Left ventricle myocardium superior (tissue), 1 donor: ENCODE measurements around the gene ADAMTS17. TPM values are rescaled to one million over a fixed set of nuclear protein-coding genes. Genes with fewer than 3 reads are reported as not detected.
A peak's percentile ranks its signal among the peaks of the same experiment; 100 is the strongest.

Experiments
- ATAC-seq: fragments of 200-7000 bp; cut with Tn5 transposase; one replicate; pipeline ENCODE4 v1.9.1; 2020; ENCODE audit warnings: mild to moderate bottlenecking, moderate library complexity
- DNase-seq: peaks from one replicate; pipeline ENCODE4 v3.0.0-alpha.2; 2020
- intact Hi-C: fragments of 100-400 bp; cut with micrococcal nuclease; formaldehyde crosslinking; loops from one replicate; pipeline ENCODE4 v1.11.0; 2022
- total RNA-seq: library from RNA; stranded (reverse); fragmentation: NEBNext Ultra II Directional; extraction: Animal tissue kit (Norgen Biotek cat#: 25700); gene quantifications from one replicate; pipeline ENCODE4 v1.2.1, GENCODE V29; 2021
- donor health status: DM: no; HTN: yes; CAD: no; lungs with severe emphysema.

Gene ADAMTS17
- total RNA-seq, 1 donor from 2014 or later = 2.9 TPM

GRCh38 chr15:100241572-100242482 lies 99.9 kb downstream of the ADAMTS17 start:
- intact Hi-C loops = no loop called here
- DNase-seq (no peak), ATAC-seq (peak; percentile 32)

- no peak for DNase-seq
- intact Hi-C loops = no loop called here
Measured at GRCh38 chr15:100236981-100237720, 104.6 kb downstream of the ADAMTS17 start.

GRCh38 chr15:100235030-100235617 lies 106.7 kb downstream of the ADAMTS17 start:
- DNase-seq (peak; percentile 46), ATAC-seq (peak; percentile 71)

More at GRCh38 chr15:100236981-100237720, 104.6 kb downstream of the ADAMTS17 start:
- ATAC-seq = no peak

GRCh38 chr15:100234158-100235029 lies 107.4 kb downstream of the ADAMTS17 start:
- ATAC-seq (peak; percentile 97), DNase-seq (peak; percentile 79)
- intact Hi-C loops = no loop called here

More at GRCh38 chr15:100235030-100235617, 106.7 kb downstream of the ADAMTS17 start:
- intact Hi-C loops = no loop called here

- intact Hi-C loops = no loop called here
- DNase-seq (no peak), ATAC-seq (no peak)
Measured at GRCh38 chr15:100230784-100231183, 111.0 kb downstream of the ADAMTS17 start.

GRCh38 chr15:100229181-100230163 lies 112.3 kb downstream of the ADAMTS17 start:
- intact Hi-C loops = no loop called here
- DNase-seq = no peak
- no peak for ATAC-seq

- DNase-seq (no peak), ATAC-seq (no peak)
- intact Hi-C loops = no loop called here
Measured at GRCh38 chr15:100227781-100228180, 114.0 kb downstream of the ADAMTS17 start.

GRCh38 chr15:100226107-100226506 lies 115.7 kb downstream of the ADAMTS17 start:
- DNase-seq (no peak), ATAC-seq (no peak)
- intact Hi-C loops = no loop called here

- DNase-seq (no peak), ATAC-seq (no peak)
- intact Hi-C loops = no loop called here
Measured at GRCh38 chr15:100224206-100225185, 117.3 kb downstream of the ADAMTS17 start.

- intact Hi-C loops = no loop called here
- DNase-seq = no peak
- no peak for ATAC-seq
Measured at GRCh38 chr15:100222349-100222715, 119.4 kb downstream of the ADAMTS17 start.

GRCh38 chr15:100221471-100222348 lies 120.1 kb downstream of the ADAMTS17 start:
- peak; percentile 26 for ATAC-seq
- intact Hi-C loops = no loop called here
- no peak for DNase-seq

- ATAC-seq (no peak), DNase-seq (no peak)
- intact Hi-C loops = no loop called here
Measured at GRCh38 chr15:100220058-100220768, 121.6 kb downstream of the ADAMTS17 start.

- intact Hi-C loops = no loop called here
- DNase-seq (no peak), ATAC-seq (no peak)
Measured at GRCh38 chr15:100218434-100218833, 123.3 kb downstream of the ADAMTS17 start.

- intact Hi-C loops = no loop called here
- DNase-seq = no peak
- ATAC-seq = peak; percentile 79
Measured at GRCh38 chr15:100216182-100216581, 125.6 kb downstream of the ADAMTS17 start.

GRCh38 chr15:100215843-100216169 lies 126.0 kb downstream of the ADAMTS17 start:
- no peak for DNase-seq
- intact Hi-C loops = no loop called here
- peak; percentile 48 for ATAC-seq
